Measurements from ENCODE around the gene SKA1. TPM values are rescaled to one million over a fixed set of nuclear protein-coding genes. Genes with fewer than 3 reads are reported as not detected.

Gene SKA1
- polyA plus RNA-seq, 2 of the 4 experiments (the other 2 are of a cell fraction), result 12.5 to 24.3 TPM

- TF ChIP-seq CBX8 (IDR thresholded peaks at IDR 0.05), result no peak
- no peak for TF ChIP-seq GATA3 (IDR thresholded peaks at IDR 0.05; ENCODE audit: borderline replicate concordance)
- no peak for TF ChIP-seq MAZ (IDR thresholded peaks at IDR 0.05; ENCODE audit: borderline replicate concordance, low read depth, low read length)
- H3K4me3 ChIP-seq, result no peak overlapping the region
- WGBS (ENCODE audit: missing lambda C conversion rate), result 29% methylated on average over 7 of the region's 7 CpGs
- POLR2A ChIA-PET, result no interaction called here
- no peak overlapping the region for H3K27ac ChIP-seq
- H3K4me1 ChIP-seq, result no peaks in the 10 kb centered on the region
- H3K4me2 ChIP-seq, result no peak overlapping the region
- ATAC-seq, result no peak
- peaks cover 5% of the 10 kb centered on the region; the same call in 2 of the 3 replicates for H3K9me3 ChIP-seq
- no peak for FAIRE-seq
- CTCF ChIA-PET, result no interaction called here
- DNase-seq (ENCODE audit: low read depth in 1 of 2, low spot score in 1 of 2), result no peak
Measured at GRCh38 chr18:50424877-50425690, 50.2 kb downstream of the SKA1 start.

- POLR2A ChIA-PET, result no interaction called here
- Histone ChIP-seq H3K9me3 (peaks cover 5% of the 10 kb centered on the region; the same call in 2 of the 3 replicates), H3K4me3 (no peak overlapping the region), H3K27ac (no peak overlapping the region), H3K4me2 (no peak overlapping the region), H3K4me1 (no peaks in the 10 kb centered on the region)
- ATAC-seq (no peak), DNase-seq (ENCODE audit: low read depth in 1 of 2, low spot score in 1 of 2) (no peak), FAIRE-seq (no peak)
- WGBS (ENCODE audit: missing lambda C conversion rate), result 0% methylated on average over 1 of the region's 1 CpG
- CTCF ChIA-PET, result interaction anchor here (0.9 to 2.1 kb wide), 6 partner anchors 11 to 71 kb away, joined by 3 to 7 read pairs (median 5); no protein-coding TSS in a partner anchor
- no peak for TF ChIP-seq GATA3 (IDR thresholded peaks at IDR 0.05; ENCODE audit: borderline replicate concordance)
- TF ChIP-seq ZFP36 (IDR thresholded peaks at IDR 0.05; ENCODE audit: borderline replicate concordance, partially characterized antibody), result no peak
- no peak for TF ChIP-seq HMGXB4 (CRISPR knock-in tag; IDR thresholded peaks at IDR 0.05; ENCODE audit: borderline replicate concordance)
- TF ChIP-seq BHLHE40 (IDR thresholded peaks at IDR 0.05; ENCODE audit: low read depth, low read length), result no peak
- no peak for TF ChIP-seq ZNF302 (CRISPR knock-in tag; IDR thresholded peaks at IDR 0.05)
- TF ChIP-seq TP53 (CRISPR knock-in tag; IDR thresholded peaks at IDR 0.05), result no peak
Measured at GRCh38 chr18:50427896-50428295, 53.0 kb downstream of the SKA1 start.

GRCh38 chr18:50428531-50429206, 53.8 kb downstream of the SKA1 start:
- ChIA-PET POLR2A (no interaction called here), CTCF (interaction anchor here (0.7 to 2.1 kb wide), 17 partner anchors 9 to 928 kb away, joined by 3 to 9 read pairs (median 4); no protein-coding TSS in a partner anchor)
- DNase-seq (ENCODE audit: low read depth in 1 of 2, low spot score in 1 of 2) (no peak), FAIRE-seq (no peak), ATAC-seq (no peak)
- Histone ChIP-seq H3K27ac (no peak overlapping the region), H3K4me1 (no peaks in the 10 kb centered on the region), H3K4me3 (no peak overlapping the region), H3K4me2 (no peak overlapping the region), H3K9me3 (peaks cover 5% of the 10 kb centered on the region; the same call in 2 of the 3 replicates)
- TF ChIP-seq ELK1 (IDR thresholded peaks at IDR 0.05; ENCODE audit: low read depth, low read length) (no peak), SREBF2 (IDR thresholded peaks at IDR 0.05) (no peak), TFCP2L1 (CRISPR knock-in tag; IDR thresholded peaks at IDR 0.05) (no peak)
- WGBS (ENCODE audit: missing lambda C conversion rate), result 73% methylated on average over 3 of the region's 3 CpGs

GRCh38 chr18:50429207-50429948, 54.5 kb downstream of the SKA1 start:
- Histone ChIP-seq H3K4me1 (no peaks in the 10 kb centered on the region), H3K27ac (no peak overlapping the region), H3K4me2 (no peak overlapping the region), H3K9me3 (peaks cover 5% of the 10 kb centered on the region; the same call in 2 of the 3 replicates), H3K4me3 (no peak overlapping the region)
- ChIA-PET CTCF (interaction anchor here (0.6 to 2.1 kb wide), 15 partner anchors 9 to 928 kb away, joined by 3 to 9 read pairs (median 4); no protein-coding TSS in a partner anchor), POLR2A (no interaction called here)
- 20% methylated on average over 5 of the region's 5 CpGs for WGBS (ENCODE audit: missing lambda C conversion rate)
- TF ChIP-seq CTCF (IDR thresholded peaks at IDR 0.05), result peak; percentile 49
- TF ChIP-seq PHF8 (IDR thresholded peaks at IDR 0.05; ENCODE audit: borderline replicate concordance, low read depth), result no peak
- peak; percentile 45 to 50; a peak in 4 of 5 replicates for TF ChIP-seq RAD21 (conservative IDR thresholded peaks at IDR 0.05 in 1 of 2, IDR thresholded peaks at IDR 0.05 in 1 of 2)
- FAIRE-seq, result no peak
- no peak for ATAC-seq
- DNase-seq (ENCODE audit: low read depth in 1 of 2, low spot score in 1 of 2), result peak in 1 of 2 experiments; percentile 5
